ENCODE measurements around the gene MMEL1.

DNA sequence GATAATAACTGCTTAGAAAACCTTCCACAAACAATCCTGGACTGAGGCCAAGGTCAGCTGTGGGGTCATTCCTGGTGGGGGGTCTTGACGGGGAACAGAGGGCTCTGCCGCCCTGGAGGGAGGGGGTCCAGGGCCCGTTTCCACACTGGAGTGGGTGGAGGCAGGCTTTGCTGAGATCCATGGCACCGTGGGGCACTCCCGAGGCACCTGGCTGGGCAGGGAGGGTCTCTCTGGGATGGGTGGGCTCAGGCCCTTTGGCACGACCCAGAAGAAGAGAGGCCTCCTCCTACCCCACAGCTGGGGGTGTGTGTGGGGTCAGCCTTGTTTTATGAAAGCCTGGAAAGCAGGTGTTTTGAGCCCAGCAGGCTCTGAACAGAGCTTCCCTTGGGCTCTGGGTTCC, 5.1 kb downstream of the MMEL1 start:
- TF ChIP-seq CC2D1A (CRISPR knock-in tag; IDR thresholded peaks at IDR 0.05) (no peak), ATF7 (IDR thresholded peaks at IDR 0.05) (no peak), ATF7 (CRISPR knock-in tag; IDR thresholded peaks at IDR 0.05) (no peak), ZNF331 (CRISPR knock-in tag; IDR thresholded peaks at IDR 0.05) (no peak), TEAD3 (CRISPR knock-in tag; optimal IDR thresholded peaks at IDR 0.05; ENCODE audit: borderline replicate concordance) (no peak), MAFK (conservative IDR thresholded peaks at IDR 0.05 in 1 of 2, IDR thresholded peaks at IDR 0.05 in 1 of 2; ENCODE audit: low read length in 2 of 2) (no peak), ZNF670 (CRISPR knock-in tag; IDR thresholded peaks at IDR 0.05; ENCODE audit: borderline replicate concordance) (no peak)
- TF ChIP-seq, protein P1, sequence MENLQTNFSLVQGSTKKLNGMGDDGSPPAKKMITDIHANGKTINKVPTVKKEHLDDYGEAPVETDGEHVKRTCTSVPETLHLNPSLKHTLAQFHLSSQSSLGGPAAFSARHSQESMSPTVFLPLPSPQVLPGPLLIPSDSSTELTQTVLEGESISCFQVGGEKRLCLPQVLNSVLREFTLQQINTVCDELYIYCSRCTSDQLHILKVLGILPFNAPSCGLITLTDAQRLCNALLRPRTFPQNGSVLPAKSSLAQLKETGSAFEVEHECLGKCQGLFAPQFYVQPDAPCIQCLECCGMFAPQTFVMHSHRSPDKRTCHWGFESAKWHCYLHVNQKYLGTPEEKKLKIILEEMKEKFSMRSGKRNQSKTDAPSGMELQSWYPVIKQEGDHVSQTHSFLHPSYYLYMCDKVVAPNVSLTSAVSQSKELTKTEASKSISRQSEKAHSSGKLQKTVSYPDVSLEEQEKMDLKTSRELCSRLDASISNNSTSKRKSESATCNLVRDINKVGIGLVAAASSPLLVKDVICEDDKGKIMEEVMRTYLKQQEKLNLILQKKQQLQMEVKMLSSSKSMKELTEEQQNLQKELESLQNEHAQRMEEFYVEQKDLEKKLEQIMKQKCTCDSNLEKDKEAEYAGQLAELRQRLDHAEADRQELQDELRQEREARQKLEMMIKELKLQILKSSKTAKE (CRISPR knock-in tag; IDR thresholded peaks at IDR 0.05; ENCODE audit: borderline replicate concordance): no peak

All from HepG2 (cell line).